Testis (tissue), 3 donors: ENCODE results near the gene SPATA3. TPM values are rescaled to one million over a fixed set of nuclear protein-coding genes. Genes with fewer than 3 reads are reported as not detected.

ENCODE experiments used
- DNase-seq: peaks from one replicate; pipeline ENCODE4 v3.0.0-alpha.2; 2019
- H3K27ac ChIP-seq, 2 donors: fragments of 200-600 bp; sonication (generic); one replicate each; pipeline ENCODE4 v1.5.1; 2019
- H3K27me3 ChIP-seq: fragments of 200-600 bp; sonication (generic); one replicate; pipeline ENCODE4 v1.5.1; 2019
- H3K36me3 ChIP-seq: fragments of 200-600 bp; sonication (generic); one replicate; pipeline ENCODE4 v1.5.1; 2017; ENCODE audit warnings: low read depth; ENCODE audit errors: missing control alignments
- H3K4me1 ChIP-seq: fragments of 200-600 bp; sonication (generic); one replicate; pipeline ENCODE4 v1.5.1; 2019
- H3K4me3 ChIP-seq, 2 donors: fragments of 200-600 bp; sonication (generic); one replicate each; pipeline ENCODE4 v1.5.1; 2017 to 2019
- H3K9me3 ChIP-seq: fragments of 200-600 bp; sonication (generic); one replicate; pipeline ENCODE4 v1.5.1; 2017
- POLR2A ChIP-seq: fragments of 450-650 bp; IDR thresholded peaks from one replicate; pipeline ENCODE4 v1.6.1; 2017; ENCODE audit warnings: antibody characterized with exemption, mild to moderate bottlenecking, moderate library complexity
- WGBS, 2 donors: methylation state at CpG; one replicate each; pipeline ENCODE4 v1.1.5; 2018; 5-methylcytosine and 5-hydroxymethylcytosine counted together
- intact Hi-C: fragments of 100-400 bp; cut with DNase I; formaldehyde crosslinking; loops from one replicate; pipeline ENCODE4 v1.15.1; 2023; ENCODE audit warnings: low total_unique reads
- polyA plus RNA-seq: library from polyadenylated mRNA; stranded (reverse); fragments of 350-450 nt; fragmentation: Illumina TruSeq; extraction: RNeasy Lipid Tissue Mini Kit (QIAGEN cat#74804); gene quantifications from one replicate; pipeline ENCODE4 v1.2.3, GENCODE V29; 2014; ENCODE audit warnings: low read depth, low replicate concordance; ENCODE audit not compliant: insufficient read depth
- total RNA-seq, 2 donors: library from RNA; depleted of rRNA; stranded (reverse); fragments of >200 nt; gene quantifications; one replicate each; pipeline ENCODE4 v1.2.3, GENCODE V29; 2016
- TF ChIP-seq, protein P1 (sequence below), 3 experiments: fragments of 450-650 bp in 2 of 3; fragments of 200-600 bp in 1 of 3; sonication (generic) in 1 of 3; IDR thresholded peaks; one replicate each; pipeline ENCODE4 v1.5.1; 2016 to 2019; ENCODE audit warnings: antibody characterized with exemption in 3 of 3, mild to moderate bottlenecking in 2 of 3, moderate library complexity in 1 of 3

The SPATA3 gene
- total and polyA plus RNA-seq, 3 donors from 2014 or later: 18.6 to 211 (median 127) TPM

DNA sequence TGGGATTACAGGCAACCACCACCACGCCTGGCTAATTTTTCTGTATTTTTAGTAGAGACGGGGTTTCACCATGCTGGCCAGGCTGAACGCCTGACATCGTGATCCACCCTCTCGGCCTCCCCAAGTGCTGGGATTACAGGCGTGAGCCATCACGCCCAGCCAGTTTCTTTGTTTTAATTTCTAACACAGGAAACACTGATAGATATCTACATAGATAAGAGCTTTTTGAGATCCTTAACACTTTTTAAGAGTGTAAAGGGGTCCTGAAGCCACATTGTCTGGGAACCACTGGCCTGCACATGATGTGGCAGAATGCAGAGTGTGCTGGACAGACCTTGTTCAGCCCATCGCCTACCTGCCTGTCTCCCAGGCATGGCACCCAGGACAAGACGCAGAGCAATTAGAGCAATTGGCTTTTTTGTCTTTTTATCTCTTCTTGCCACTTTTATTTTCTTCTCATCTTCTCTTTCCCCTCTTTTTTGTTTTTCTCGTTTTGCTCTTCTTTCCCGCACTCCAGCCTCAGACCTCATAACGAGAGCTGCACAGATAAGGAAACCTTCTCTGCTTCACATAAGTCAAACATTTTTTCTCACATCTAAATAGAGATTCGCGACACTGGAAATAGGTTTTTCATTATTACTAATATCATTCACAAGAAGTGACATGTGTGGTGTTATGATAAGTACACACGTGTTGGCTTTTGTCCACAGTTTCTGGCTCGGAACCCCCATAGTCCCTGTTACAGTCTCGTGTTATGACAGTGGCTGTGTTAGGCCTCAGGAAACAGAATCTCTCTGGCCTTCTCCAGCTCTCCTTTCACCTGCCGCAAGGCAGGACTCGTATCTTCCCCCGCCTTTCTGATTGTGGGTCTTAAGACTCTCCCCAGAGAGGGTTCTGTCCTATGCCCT lies 45.7 kb upstream of the SPATA3 start:
- Histone ChIP-seq H3K27ac (no peak overlapping the region), H3K36me3 (no peaks in the 10 kb centered on the region), H3K9me3 (no peaks in the 10 kb centered on the region), H3K4me3 (no peak overlapping the region), H3K27me3 (no peaks in the 10 kb centered on the region), H3K4me1 (no peaks in the 10 kb centered on the region)
- intact Hi-C loops: no loop called here
- DNase-seq: no peak
- TF ChIP-seq, protein P1, sequence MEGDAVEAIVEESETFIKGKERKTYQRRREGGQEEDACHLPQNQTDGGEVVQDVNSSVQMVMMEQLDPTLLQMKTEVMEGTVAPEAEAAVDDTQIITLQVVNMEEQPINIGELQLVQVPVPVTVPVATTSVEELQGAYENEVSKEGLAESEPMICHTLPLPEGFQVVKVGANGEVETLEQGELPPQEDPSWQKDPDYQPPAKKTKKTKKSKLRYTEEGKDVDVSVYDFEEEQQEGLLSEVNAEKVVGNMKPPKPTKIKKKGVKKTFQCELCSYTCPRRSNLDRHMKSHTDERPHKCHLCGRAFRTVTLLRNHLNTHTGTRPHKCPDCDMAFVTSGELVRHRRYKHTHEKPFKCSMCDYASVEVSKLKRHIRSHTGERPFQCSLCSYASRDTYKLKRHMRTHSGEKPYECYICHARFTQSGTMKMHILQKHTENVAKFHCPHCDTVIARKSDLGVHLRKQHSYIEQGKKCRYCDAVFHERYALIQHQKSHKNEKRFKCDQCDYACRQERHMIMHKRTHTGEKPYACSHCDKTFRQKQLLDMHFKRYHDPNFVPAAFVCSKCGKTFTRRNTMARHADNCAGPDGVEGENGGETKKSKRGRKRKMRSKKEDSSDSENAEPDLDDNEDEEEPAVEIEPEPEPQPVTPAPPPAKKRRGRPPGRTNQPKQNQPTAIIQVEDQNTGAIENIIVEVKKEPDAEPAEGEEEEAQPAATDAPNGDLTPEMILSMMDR (IDR thresholded peaks at IDR 0.05): no peak
- TF ChIP-seq POLR2A: no peak
- 91 to 96% methylated on average over 20 of the region's 20 CpGs for WGBS, 2 donors

DNA sequence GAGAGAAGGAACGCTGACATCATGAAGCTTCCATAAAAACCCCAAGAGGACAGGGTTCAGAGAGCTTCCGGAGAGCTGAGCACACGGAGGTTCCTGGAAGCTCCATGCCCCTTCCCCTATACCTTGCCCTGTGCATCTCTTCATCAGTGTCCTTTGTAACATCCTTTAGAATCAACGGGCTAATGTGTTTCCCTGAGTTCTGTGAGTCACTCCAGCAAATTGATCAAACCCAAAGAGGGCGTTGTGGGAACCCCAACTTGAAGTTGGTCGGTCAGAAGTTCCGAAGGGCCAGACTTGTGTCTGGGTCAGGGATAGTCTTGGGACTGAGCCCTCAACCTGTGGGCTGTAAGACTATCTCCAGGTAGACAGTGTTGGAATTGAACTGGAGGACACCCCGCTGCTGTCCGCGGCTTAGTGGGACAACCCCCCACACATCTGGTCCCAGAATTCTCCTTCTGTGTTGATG lies 45.0 kb upstream of the SPATA3 start:
- no peaks in the 10 kb centered on the region for H3K4me1 ChIP-seq
- TF ChIP-seq, protein P1 (IDR thresholded peaks at IDR 0.05): no peak
- 94 to 95% methylated on average over 10 of the region's 10 CpGs for WGBS, 2 donors
- intact Hi-C loops: no loop called here
- H3K4me3 ChIP-seq: no peak overlapping the region
- DNase-seq: no peak
- no peaks in the 10 kb centered on the region for H3K9me3 ChIP-seq
- no peak overlapping the region for H3K27ac ChIP-seq
- no peaks in the 10 kb centered on the region for H3K36me3 ChIP-seq
- H3K27me3 ChIP-seq: no peaks in the 10 kb centered on the region

DNA sequence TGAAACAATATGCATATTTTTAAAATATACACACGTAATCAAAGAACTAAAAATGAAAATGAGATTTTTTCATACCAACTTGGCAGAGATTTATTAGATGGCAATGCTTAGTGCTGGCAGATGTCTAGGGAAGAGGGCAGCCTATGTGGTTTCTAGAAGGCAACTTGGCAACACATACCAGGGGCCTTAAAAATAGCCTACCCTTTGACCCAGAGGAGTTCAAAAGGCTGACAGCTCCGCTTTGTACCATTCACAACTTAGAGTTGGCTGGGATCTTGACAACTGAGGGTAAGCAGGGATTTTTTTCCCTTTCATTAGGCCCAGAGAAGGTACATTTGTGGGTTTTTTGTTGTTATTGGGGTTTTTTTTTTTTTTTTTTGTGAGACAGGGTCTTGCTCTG lies 44.5 kb upstream of the SPATA3 start:
- H3K4me1 ChIP-seq: no peaks in the 10 kb centered on the region
- no peak for DNase-seq
- no peak overlapping the region for H3K4me3 ChIP-seq
- no peaks in the 10 kb centered on the region for H3K36me3 ChIP-seq
- no peaks in the 10 kb centered on the region for H3K9me3 ChIP-seq
- WGBS, 2 donors: 89 to 95% methylated on average over 2 of the region's 2 CpGs
- no peak overlapping the region for H3K27ac ChIP-seq
- H3K27me3 ChIP-seq: no peaks in the 10 kb centered on the region
- TF ChIP-seq POLR2A: no peak
- intact Hi-C loops: no loop called here

DNA sequence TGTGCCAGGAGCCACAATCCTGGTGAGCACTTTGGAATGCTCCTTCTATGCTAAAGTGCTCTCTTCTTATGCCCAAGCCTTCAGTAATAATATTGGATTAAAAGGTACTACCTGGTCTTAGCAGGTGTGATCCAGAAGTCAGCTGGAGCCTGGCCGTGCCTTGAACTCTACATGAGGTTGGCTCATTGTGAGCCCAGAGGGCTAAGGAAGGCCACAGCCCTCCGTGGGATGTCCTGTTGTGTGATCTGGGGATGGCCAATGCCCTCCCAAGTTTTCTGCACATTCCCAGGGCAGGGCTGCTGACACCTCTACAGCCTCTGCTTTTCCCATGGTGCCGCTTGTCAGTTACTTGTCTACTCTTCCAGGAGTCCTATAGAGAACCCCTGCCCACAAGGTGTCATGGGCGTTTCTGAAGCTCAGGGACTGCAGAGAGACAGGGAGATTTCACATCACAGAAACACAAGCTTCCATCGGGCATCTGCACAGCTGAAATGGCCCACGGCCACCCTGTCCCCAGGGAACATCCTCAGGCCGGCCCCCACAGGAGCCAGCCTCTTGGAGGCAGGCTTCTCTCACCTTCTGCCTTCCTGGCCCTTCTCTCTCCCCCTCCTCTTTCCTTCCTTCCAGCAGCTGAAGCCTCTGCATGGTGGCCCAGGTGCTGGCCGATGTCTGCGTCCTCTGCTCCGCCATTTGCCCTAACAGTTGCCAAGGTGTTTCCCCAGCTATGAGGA lies 43.5 kb upstream of the SPATA3 start:
- DNase-seq: no peak
- Histone ChIP-seq H3K36me3 (no peaks in the 10 kb centered on the region), H3K27me3 (no peaks in the 10 kb centered on the region), H3K27ac (no peak overlapping the region), H3K4me1 (no peaks in the 10 kb centered on the region), H3K9me3 (no peaks in the 10 kb centered on the region), H3K4me3 (no peak overlapping the region)
- TF ChIP-seq, protein P1 (IDR thresholded peaks at IDR 0.05): no peak
- TF ChIP-seq POLR2A: no peak
- 95 to 98% methylated on average over 10 of the region's 10 CpGs for WGBS, 2 donors
- intact Hi-C loops: no loop called here

DNA sequence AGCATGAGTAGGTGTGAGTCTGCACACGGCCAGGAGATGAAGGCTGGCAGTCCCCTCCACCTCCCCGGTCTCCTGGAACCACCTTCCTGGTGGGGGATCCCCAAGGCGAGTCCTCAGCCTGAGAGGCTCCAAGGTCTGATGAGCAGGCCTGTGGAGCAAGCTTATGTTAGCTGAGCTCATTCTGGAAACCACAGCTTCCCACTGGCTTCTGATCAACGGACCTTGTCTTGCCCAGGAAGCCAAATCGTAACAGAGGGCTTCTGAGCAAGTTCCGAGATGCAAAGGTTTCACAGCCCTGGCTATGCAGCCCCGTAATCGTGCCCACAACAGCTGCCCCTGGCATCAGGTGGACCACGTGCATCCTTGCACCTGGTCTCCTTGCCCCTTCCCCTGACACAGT lies 42.1 kb upstream of the SPATA3 start:
- no peaks in the 10 kb centered on the region for H3K36me3 ChIP-seq
- H3K27me3 ChIP-seq: no peaks in the 10 kb centered on the region
- DNase-seq: no peak
- intact Hi-C loops: no loop called here
- TF ChIP-seq, protein P1 (IDR thresholded peaks at IDR 0.05): no peak
- no peak for TF ChIP-seq POLR2A
- H3K9me3 ChIP-seq: no peaks in the 10 kb centered on the region
- no peak overlapping the region for H3K4me3 ChIP-seq
- peaks cover 5% of the 10 kb centered on the region for H3K4me1 ChIP-seq
- H3K27ac ChIP-seq: no peak overlapping the region
- 87 to 92% methylated on average over 9 of the region's 9 CpGs for WGBS, 2 donors
